Esophagus muscularis mucosa (tissue), 4 donors: ENCODE measurements around the gene CPS1. TPM values are rescaled to one million over a fixed set of nuclear protein-coding genes. Genes with fewer than 3 reads are reported as not detected.

Experiments
- DNase-seq: peaks from one replicate; pipeline ENCODE4 v3.0.0-alpha.2; 2017; ENCODE audit errors: extremely low spot score
- H3K27ac ChIP-seq, 4 donors: fragments of 200-600 bp; sonication (generic); replicated peaks in 1 of 4; 1 replicate in 3 of 4; 2 replicates in 1 of 4; pipeline ENCODE4 v1.5.1; 2016 to 2019; ENCODE audit warnings: mild to moderate bottlenecking in 1 of 4
- H3K27me3 ChIP-seq, 4 donors: fragments of 200-600 bp; sonication (generic); one replicate each; pipeline versions ENCODE4 v1.5.1 to v1.6.0; 2016 to 2019
- H3K36me3 ChIP-seq, 4 donors: fragments of 200-600 bp; sonication (generic); one replicate each; pipeline ENCODE4 v1.5.1; 2016 to 2019
- H3K4me1 ChIP-seq, 4 donors: fragments of 200-600 bp; sonication (generic); one replicate each; pipeline ENCODE4 v1.5.1; 2016 to 2019
- H3K4me3 ChIP-seq, 4 donors: fragments of 200-600 bp; sonication (generic); 1 replicate in 2 of 4; 2 replicates in 2 of 4; pipeline ENCODE4 v1.5.1; 2016 to 2019; ENCODE audit warnings: mild to moderate bottlenecking in 4 of 4, moderate library complexity in 1 of 4
- H3K9me3 ChIP-seq, 4 donors: fragments of 200-600 bp; sonication (generic); 1 replicate in 3 of 4; 2 replicates in 1 of 4; pipeline ENCODE4 v1.5.1; 2016 to 2019
- CTCF ChIP-seq, 3 experiments: fragments of 200-600 bp in 2 of 3; fragments of 450-650 bp in 1 of 3; sonication (generic) in 2 of 3; IDR thresholded peaks; one replicate each; pipeline ENCODE4 v1.5.1; 2017 to 2019; ENCODE audit warnings: antibody characterized with exemption in 3 of 3, mild to moderate bottlenecking in 2 of 3, moderate library complexity in 1 of 3
- EP300 ChIP-seq: sonication (generic); formaldehyde crosslinking; IDR thresholded peaks from one replicate; pipeline ENCODE4 v1.6.1; 2017; ENCODE audit warnings: antibody characterized with exemption
- POLR2A ChIP-seq: fragments of 450-650 bp; IDR thresholded peaks from one replicate; pipeline ENCODE4 v1.6.1; 2017; ENCODE audit warnings: antibody characterized with exemption, moderate library complexity, mild to moderate bottlenecking, low read depth
- POLR2AphosphoS5 ChIP-seq, 2 donors: sonication (generic); formaldehyde crosslinking; IDR thresholded peaks; one replicate each; pipeline ENCODE4 v1.6.1; 2017; ENCODE audit warnings: antibody characterized with exemption in 2 of 2
- WGBS: methylation state at CpG from one replicate; pipeline ENCODE4 v1.1.5; 2018; 5-methylcytosine and 5-hydroxymethylcytosine counted together
- intact Hi-C: fragments of 100-400 bp; cut with DNase I; formaldehyde crosslinking; loops from one replicate; pipeline ENCODE4 v1.15.1; 2023
- total RNA-seq, 4 donors: library from RNA; depleted of rRNA; stranded (reverse); fragments of >200 nt; gene quantifications; one replicate each; pipeline versions ENCODE4 v1.1.0 to v1.2.1, GENCODE V29; 2016

Gene CPS1
- total RNA-seq, 4 donors from 2014 or later: 1.0 to 2.4 (median 1.6) TPM

GRCh38 chr2:210551001-210551400, 5.4 kb upstream of the CPS1 start:
- H3K36me3 ChIP-seq: no peaks in the 10 kb centered on the region
- WGBS: 64% methylated on average over 2 of the region's 2 CpGs
- intact Hi-C loops: no loop called here
- no peak overlapping the region for H3K27ac ChIP-seq
- H3K9me3 ChIP-seq: no peaks in the 10 kb centered on the region
- H3K27me3 ChIP-seq: no peaks in the 10 kb centered on the region
- no peak for TF ChIP-seq POLR2AphosphoS5 (IDR thresholded peaks at IDR 0.05)
- no peak for TF ChIP-seq POLR2A
- no peak for TF ChIP-seq EP300
- no peak for TF ChIP-seq CTCF (IDR thresholded peaks at IDR 0.05)
- H3K4me3 ChIP-seq: no peak overlapping the region
- no peak for DNase-seq
- no peaks in the 10 kb centered on the region for H3K4me1 ChIP-seq

GRCh38 chr2:210553373-210553772, 3.0 kb upstream of the CPS1 start:
- Histone ChIP-seq H3K4me3 (no peak overlapping the region), H3K27ac (no peak overlapping the region), H3K27me3 (no peaks in the 10 kb centered on the region), H3K9me3 (no peaks in the 10 kb centered on the region), H3K4me1 (no peaks in the 10 kb centered on the region), H3K36me3 (no peaks in the 10 kb centered on the region)
- 46% methylated on average over 1 of the region's 1 CpG for WGBS
- DNase-seq: no peak
- intact Hi-C loops: no loop called here
- TF ChIP-seq CTCF (IDR thresholded peaks at IDR 0.05): no peak
- TF ChIP-seq POLR2A: no peak
- no peak for TF ChIP-seq EP300
- no peak for TF ChIP-seq POLR2AphosphoS5 (IDR thresholded peaks at IDR 0.05)

GRCh38 chr2:210555555-210555954, 844 bp upstream of the CPS1 start:
- H3K36me3 ChIP-seq: no peaks in the 10 kb centered on the region
- intact Hi-C loops: no loop called here
- TF ChIP-seq EP300 (no peak), POLR2A (no peak), CTCF (IDR thresholded peaks at IDR 0.05) (no peak), POLR2AphosphoS5 (IDR thresholded peaks at IDR 0.05) (no peak)

GRCh38 chr2:210557721-210558120, 1.3 kb downstream of the CPS1 start:
- Histone ChIP-seq H3K27ac (no peak overlapping the region), H3K36me3 (no peaks in the 10 kb centered on the region), H3K9me3 (no peaks in the 10 kb centered on the region), H3K4me3 (no peak overlapping the region), H3K27me3 (no peaks in the 10 kb centered on the region), H3K4me1 (no peaks in the 10 kb centered on the region)
- intact Hi-C loops: no loop called here
- no peak for TF ChIP-seq POLR2AphosphoS5 (IDR thresholded peaks at IDR 0.05)
- TF ChIP-seq EP300: no peak
- TF ChIP-seq POLR2A: no peak
- TF ChIP-seq CTCF (IDR thresholded peaks at IDR 0.05): no peak
- no peak for DNase-seq

More at GRCh38 chr2:210555555-210555954, 844 bp upstream of the CPS1 start:
- H3K27me3 ChIP-seq: no peaks in the 10 kb centered on the region
- no peak overlapping the region for H3K4me3 ChIP-seq
- no peak overlapping the region for H3K27ac ChIP-seq
- no peak for DNase-seq
- H3K9me3 ChIP-seq: no peaks in the 10 kb centered on the region
- no peaks in the 10 kb centered on the region for H3K4me1 ChIP-seq

GRCh38 chr2:210558708-210559107, 2.3 kb downstream of the CPS1 start:
- no peak for TF ChIP-seq POLR2A
- TF ChIP-seq CTCF (IDR thresholded peaks at IDR 0.05): no peak
- no peak for TF ChIP-seq POLR2AphosphoS5 (IDR thresholded peaks at IDR 0.05)
- TF ChIP-seq EP300: no peak
- no peaks in the 10 kb centered on the region for H3K27me3 ChIP-seq
- no peak overlapping the region for H3K27ac ChIP-seq
- no peak overlapping the region for H3K4me3 ChIP-seq
- no peak for DNase-seq
- H3K36me3 ChIP-seq: no peaks in the 10 kb centered on the region
- H3K9me3 ChIP-seq: no peaks in the 10 kb centered on the region
- no peaks in the 10 kb centered on the region for H3K4me1 ChIP-seq
- intact Hi-C loops: no loop called here
- 40% methylated on average over 1 of the region's 1 CpG for WGBS
